Mesothelial cell of epicardium (in vitro differentiated cells): ENCODE measurements around the gene GARRE1. TPM values are rescaled to one million over a fixed set of nuclear protein-coding genes. Genes with fewer than 3 reads are reported as not detected.

Experiments used
- total RNA-seq: library from RNA; stranded (reverse); gene quantifications from 3 replicates; pipeline ENCODE4 v1.2.1, GENCODE V29; 2021

Gene GARRE1
- total RNA-seq, 1 donor from 2014 or later = 52.4 TPM

Other genes starting within 250 kb of the GARRE1 start
- gene LSM14A, start 82.0 kb upstream of the GARRE1 start, total RNA-seq = 153 to 164 TPM (median 155 TPM) in 3 replicates
- 226 to 228 TPM (median 226 TPM) in 3 replicates for gene GPI, start 110.6 kb downstream of the GARRE1 start, total RNA-seq
- 10.0 to 16.5 TPM (median 12.5 TPM) in 3 replicates for gene PDCD2L, start 149.8 kb downstream of the GARRE1 start, total RNA-seq
- 98.7 to 113 TPM (median 106 TPM) in 3 replicates for gene UBA2, start 173.8 kb downstream of the GARRE1 start, total RNA-seq
- gene WTIP, start 227.2 kb downstream of the GARRE1 start, total RNA-seq = 42.3 to 45.9 TPM (median 42.5 TPM) in 3 replicates